Activated CD8-positive, alpha-beta memory T cell treated with anti-CD3 and anti-CD28 coated beads for 24 hours (primary cell): ENCODE results near the gene GFRA3.
A peak's percentile ranks its signal among the peaks of the same experiment; 100 is the strongest.
"Not testable (repeated sequence)": the region's sequence is repeated elsewhere in the genome, so short reads cannot be mapped to it uniquely, and the experiment has no call there.

Source experiments
- DNase-seq: peaks from one replicate; pipeline ENCODE4 v3.0.0-alpha.2; 2020

Gene GFRA3

GRCh38 chr5:138274189-138274853, at the start of gene GFRA3:
GFRA3 (minus strand) TSS chr5:138274621; CDS start chr5:138274424, 197 bp downstream.
- peak; percentile 70 for DNase-seq

DNA sequence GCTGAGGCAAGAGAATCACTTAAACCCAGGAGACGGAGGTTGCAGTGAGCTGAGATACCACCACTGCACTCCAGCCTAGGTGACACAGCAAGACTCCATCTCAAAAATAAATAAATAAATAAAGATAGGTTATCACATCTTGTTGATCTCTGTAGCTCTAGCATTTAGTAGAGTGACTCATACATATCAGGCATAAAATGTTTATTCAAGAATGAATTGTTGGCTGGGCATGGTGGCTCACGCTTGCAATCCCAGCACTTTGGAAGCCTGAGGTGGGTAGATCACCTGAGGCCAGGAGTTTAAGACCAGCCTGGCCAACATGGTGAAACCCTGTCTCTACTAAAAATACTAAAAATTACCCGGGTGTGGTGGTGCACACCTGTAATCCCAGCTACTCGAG, 43.8 kb upstream of the GFRA3 start:
- DNase-seq, result not testable (repeated sequence)

- peak; percentile 19 for DNase-seq
Measured at GRCh38 chr5:138316355-138316754, 41.9 kb upstream of the GFRA3 start.

- peak; percentile 32 for DNase-seq
Measured at GRCh38 chr5:138315751-138316278, 41.4 kb upstream of the GFRA3 start.

DNA sequence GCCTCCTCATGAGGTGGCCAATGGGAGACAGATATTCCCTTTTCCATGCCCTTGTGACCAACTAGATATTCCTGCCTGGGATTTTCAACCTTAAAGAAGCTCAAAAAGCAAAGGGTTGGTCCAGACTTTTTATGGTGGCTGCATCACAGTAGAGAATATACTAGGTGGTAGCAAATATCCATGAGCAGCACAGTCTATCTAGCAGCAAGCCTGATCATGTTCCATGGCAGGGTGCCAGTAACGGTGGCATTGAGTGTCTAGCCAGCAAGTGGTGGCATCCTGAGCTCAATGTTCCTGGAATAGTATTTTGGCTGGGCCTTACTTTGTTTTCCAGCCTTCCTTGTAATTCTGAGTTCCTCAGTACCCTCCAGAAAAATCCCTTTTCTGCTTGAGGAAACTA, 31.4 kb upstream of the GFRA3 start:
- DNase-seq, result no peak

- peak; percentile 40 for DNase-seq
Measured at GRCh38 chr5:138303372-138303771, 29.0 kb upstream of the GFRA3 start.

- DNase-seq, result no peak
Measured at GRCh38 chr5:138289296-138289695, 14.9 kb upstream of the GFRA3 start.

DNA sequence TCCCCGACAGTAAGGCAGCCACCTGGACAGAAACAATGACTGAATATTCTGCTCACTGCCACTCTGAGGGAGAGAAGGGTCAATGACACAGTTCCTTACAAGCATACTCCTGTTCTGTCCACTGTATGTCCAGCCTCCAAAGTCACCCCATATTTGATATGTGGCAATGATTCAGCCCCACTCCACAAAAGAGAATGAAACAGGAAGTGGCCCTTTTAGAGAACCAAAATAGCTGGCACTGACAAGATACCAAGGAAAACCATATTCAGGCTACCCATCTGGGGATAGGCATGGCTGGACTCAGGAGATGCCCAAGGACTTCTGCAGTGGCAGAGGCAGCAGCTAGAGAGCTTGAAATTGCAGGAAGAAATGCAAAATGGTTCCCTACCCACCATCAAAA, 12.8 kb upstream of the GFRA3 start:
- no peak for DNase-seq

DNA sequence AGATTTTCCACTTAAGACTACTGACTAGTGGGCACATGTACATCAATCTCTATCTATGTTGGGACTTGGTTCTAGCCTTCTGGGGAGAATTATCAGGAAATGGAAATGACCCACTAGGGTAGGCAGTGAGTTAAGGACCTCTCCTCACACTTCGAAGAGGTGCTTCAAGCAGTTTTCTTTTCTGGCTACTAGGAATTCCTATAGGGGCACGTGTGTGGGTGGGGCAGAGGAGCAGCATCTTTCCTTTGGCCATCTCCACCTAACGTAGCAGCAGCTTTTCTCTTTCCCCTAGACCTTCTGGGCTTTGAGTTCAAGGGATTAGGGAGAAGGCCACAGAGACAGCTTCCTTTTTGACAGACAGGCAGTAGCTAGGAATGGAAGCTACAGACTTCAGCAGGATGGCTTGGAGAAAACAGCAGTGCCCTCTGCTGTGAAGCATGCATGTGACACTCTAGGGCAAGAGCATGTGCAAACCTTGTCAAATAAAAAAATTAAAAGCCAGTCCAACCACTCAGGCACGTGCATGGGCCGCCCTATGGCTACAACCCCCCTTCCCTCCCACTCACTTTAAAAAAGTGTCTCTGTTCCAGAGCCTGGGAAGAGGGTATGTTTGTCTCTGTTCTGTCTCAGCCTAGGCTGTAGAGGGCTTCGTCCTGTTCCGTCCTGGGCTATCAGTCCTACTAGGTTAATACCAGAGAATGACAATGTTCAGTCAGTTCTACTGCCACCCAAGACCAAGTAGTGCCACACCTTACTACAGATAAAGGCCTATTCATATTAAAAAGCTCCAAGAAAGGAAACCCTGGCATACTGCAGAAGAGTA, 8.7 kb upstream of the GFRA3 start:
- no peak for DNase-seq

DNA sequence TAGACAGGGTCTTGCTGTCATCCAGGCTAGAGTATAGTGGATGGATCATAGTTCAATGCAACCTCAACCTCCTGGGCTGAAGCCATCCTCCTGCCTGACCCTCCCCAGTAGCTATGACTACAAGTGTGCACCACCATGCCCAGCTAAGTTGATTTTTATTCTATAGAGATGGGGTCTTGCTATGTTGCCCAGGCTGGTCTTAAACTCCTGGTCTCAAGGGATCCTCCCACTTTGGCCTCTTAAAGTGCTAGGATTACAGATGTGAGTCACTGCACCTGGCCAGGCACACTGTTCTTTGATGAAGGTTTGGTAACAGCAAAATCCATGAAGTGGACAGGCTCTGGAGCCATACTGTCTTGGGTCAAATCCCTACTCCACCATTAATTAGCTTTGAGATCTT, 6.5 kb upstream of the GFRA3 start:
- DNase-seq, result no peak

- no peak for DNase-seq
Measured at GRCh38 chr5:138276402-138277054, 2.1 kb upstream of the GFRA3 start.

DNA sequence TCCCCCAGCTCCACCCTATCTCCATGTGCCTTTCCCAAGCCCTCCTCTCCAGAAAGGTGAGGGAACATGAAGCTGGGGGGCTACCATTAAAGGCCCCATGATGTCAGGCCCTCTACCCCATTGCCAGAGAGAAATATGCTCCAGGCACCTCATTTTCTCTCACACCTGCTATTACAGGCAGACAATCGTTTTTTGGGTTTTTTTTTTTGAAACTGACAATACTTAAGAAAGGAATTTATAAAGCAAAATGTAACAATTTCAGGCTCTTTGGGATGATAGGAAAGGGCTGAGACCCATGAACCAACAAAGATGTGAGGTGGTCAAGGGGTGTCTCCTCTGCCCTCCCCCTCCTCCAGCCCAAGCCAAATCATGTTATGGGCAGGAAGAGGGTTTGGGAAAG, 1.5 kb upstream of the GFRA3 start:
- DNase-seq, result no peak

DNA sequence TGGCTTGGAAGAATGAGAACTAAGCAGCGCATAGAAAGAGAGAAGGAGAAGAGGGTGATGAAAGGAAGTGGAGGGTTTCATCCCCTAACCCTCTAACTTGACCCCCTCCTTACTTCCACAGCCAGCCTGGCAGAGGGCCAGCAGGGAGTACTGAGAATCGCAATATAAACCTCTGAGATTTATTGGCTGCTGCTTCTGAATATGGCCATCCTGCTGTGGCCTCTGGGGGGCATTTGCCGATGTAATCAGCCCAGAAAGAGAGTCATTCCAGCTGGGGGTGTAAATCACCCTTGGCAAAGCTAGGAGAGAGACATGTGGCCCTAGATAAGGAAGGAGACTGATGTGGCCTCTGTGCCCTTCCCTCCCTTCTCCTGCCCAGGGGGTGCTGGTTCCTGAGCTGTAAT, 960 bp upstream of the GFRA3 start:
- DNase-seq, result no peak

- no peak for DNase-seq
Measured at GRCh38 chr5:138273834-138274188, 610 bp downstream of the GFRA3 start.

DNA sequence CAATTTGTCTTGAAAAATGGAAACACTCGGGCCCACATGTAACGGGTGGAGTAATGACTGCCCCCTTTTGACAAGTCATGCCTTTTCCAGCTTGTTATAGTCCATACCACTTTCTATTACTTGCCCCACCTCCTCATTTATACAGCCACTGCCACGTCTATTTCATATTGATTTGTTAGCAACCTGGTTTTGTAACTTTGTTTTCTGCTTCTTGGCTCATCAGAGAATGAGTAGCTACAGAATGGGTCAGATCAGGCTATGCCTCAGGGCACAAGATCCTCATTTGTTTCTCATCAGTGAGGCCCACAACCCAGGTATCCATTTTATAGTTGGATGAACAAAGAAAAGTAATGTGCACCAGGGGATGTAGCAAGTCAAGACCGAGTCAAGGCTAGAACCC, 1.7 kb downstream of the GFRA3 start:
- DNase-seq, result no peak

DNA sequence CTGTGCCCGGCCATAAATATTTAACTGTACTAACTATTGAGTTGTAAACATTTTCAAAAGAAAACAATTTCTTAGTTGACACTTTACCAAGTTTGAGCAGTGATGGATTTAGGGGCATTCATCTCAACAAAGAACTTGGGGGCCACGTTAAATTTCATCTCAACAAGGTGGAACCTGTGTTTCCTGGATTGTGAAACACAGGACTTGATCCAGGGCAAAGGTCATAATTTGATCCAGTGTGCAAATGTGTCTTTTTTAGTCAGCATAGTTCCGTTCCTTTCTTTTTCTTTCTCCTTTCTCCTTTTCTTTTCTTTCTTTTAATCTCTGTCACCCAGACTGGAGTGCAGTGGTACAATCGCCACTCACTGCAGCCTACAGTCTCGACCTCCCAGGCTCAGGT, 3.1 kb downstream of the GFRA3 start:
- no peak for DNase-seq

GRCh38 chr5:138264183-138264582, 10.2 kb downstream of the GFRA3 start:
- DNase-seq, result no peak

GRCh38 chr5:138263581-138263980, 10.8 kb downstream of the GFRA3 start:
- DNase-seq, result no peak

DNA sequence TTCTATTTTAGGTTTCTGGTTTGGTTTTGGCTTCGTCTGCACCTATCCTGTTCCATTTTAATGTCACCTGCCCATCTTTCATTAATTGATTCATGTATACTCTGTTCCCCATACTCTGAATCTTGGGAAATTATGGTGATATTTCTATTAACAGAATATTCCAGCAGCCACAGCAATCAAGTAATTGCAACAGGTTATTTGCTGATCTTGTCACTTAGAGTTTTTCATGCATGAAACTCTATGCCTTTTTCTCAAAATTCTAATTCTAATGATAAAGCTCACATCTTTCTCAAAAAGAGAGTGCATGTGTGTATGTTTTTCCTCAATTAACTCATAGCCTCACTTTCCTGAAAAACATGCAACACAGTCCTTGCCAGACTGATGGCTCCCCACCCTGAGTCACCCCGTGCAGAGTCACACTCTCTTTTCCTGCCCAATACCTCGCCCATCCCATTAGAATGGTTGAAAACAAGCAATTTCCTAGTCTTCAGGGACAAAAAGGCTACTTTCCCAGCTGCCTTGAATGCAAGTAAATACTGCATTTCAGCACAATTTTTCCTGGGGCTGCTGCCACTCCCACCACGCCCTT, 15.6 kb downstream of the GFRA3 start:
- no peak for DNase-seq

- no peak for DNase-seq
Measured at GRCh38 chr5:138257583-138257982, 16.8 kb downstream of the GFRA3 start.

DNA sequence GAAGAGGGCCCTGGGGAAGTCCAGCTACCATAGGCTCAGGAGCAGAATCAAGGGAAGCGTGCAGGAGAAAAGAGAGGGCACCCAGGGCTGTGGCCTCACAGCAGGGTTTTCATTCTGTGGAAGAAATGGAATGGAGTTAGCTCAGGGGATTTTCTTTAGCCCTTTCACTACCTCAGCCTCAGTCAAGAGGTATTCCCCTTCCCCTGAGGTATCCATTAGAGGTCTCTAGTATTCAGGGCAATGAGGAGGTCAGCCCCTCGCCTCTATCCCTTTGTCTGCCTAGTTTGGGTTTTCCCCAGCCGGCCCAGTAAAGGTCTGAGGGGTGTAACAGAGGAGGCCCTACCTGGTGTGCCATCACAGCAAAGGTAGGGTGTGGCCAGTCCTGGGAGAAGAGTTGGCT, 21.5 kb downstream of the GFRA3 start:
- DNase-seq, result no peak

- DNase-seq, result not testable (repeated sequence)
Measured at GRCh38 chr5:138247800-138248199, 26.6 kb downstream of the GFRA3 start.

DNA sequence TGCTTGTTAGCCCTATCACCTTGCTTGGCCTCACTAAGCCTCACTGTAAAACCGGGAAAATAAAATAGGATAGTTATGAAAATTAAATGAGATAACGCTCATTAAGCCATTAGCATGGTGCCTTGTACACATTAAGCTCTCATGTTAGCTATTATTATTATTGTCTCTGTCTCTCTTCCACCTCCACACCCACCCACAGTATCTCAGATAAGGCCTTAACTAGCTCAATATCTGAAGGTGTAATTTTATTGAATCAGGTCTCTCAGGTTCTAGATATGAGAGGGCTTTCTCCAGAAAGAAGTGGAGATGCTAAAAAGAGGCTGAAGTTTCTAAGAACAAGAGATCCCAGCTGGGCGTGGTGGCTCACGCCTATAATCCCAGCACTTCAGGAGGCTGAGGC, 27.6 kb downstream of the GFRA3 start:
- DNase-seq, result no peak
